Spleen (tissue), 11 donors: ENCODE results near the gene NOTCH1. TPM values are rescaled to one million over a fixed set of nuclear protein-coding genes. Genes with fewer than 3 reads are reported as not detected.

ENCODE experiments used
- DNase-seq: peaks from one replicate; pipeline ENCODE4 v3.0.0-alpha.2; 2020
- H3K27ac ChIP-seq, 8 donors: fragments of 200-600 bp; sonication (generic) in 7 of 8; 1 replicate in 4 of 8; 2 replicates in 4 of 8; pipeline versions ENCODE4 v1.5.0 to v1.8.0; 2016 to 2021; ENCODE audit warnings: inconsistent platforms in 4 of 8, mild to moderate bottlenecking in 4 of 8, moderate library complexity in 1 of 8
- H3K27me3 ChIP-seq, 7 donors: fragments of 200-600 bp; sonication (generic) in 6 of 7; replicated peaks in 1 of 7; 1 replicate in 4 of 7; 2 replicates in 3 of 7; pipeline versions ENCODE4 v1.5.0 to v1.8.0; 2016 to 2021; ENCODE audit warnings: inconsistent platforms in 3 of 7, mild to moderate bottlenecking in 1 of 7
- H3K36me3 ChIP-seq, 6 donors: fragments of 200-600 bp; sonication (generic) in 5 of 6; 1 replicate in 4 of 6; 2 replicates in 2 of 6; pipeline versions ENCODE4 v1.5.0 to v1.8.0; 2016 to 2021; ENCODE audit warnings: inconsistent platforms in 2 of 6
- H3K4me1 ChIP-seq, 6 donors: fragments of 200-600 bp; sonication (generic) in 5 of 6; 1 replicate in 3 of 6; 2 replicates in 3 of 6; pipeline versions ENCODE4 v1.5.0 to v1.8.0; 2016 to 2021; ENCODE audit warnings: inconsistent platforms in 3 of 6
- H3K4me3 ChIP-seq, 8 donors: fragments of 200-600 bp; sonication (generic) in 7 of 8; 1 replicate in 4 of 8; 2 replicates in 4 of 8; pipeline versions ENCODE4 v1.5.0 to v1.8.0; 2016 to 2021; ENCODE audit warnings: inconsistent platforms in 4 of 8, mild to moderate bottlenecking in 4 of 8, moderate library complexity in 2 of 8
- H3K9me3 ChIP-seq, 8 donors: fragments of 200-600 bp; sonication (generic) in 7 of 8; 1 replicate in 4 of 8; 2 replicates in 4 of 8; pipeline versions ENCODE4 v1.5.0 to v1.8.0; 2016 to 2021; ENCODE audit warnings: inconsistent platforms in 4 of 8
- CTCF ChIP-seq, 11 experiments: fragments of 200-600 bp in 7 of 11; fragments of 450-650 bp in 4 of 11; sonication (generic) in 4 of 11; IDR thresholded peaks in 8 of 11; conservative IDR thresholded peaks in 3 of 11; 1 replicate in 7 of 11; 2 replicates in 4 of 11; pipeline versions ENCODE4 v1.4.0 to v1.8.0; 2016 to 2021; ENCODE audit warnings: antibody characterized with exemption in 11 of 11, inconsistent platforms in 4 of 11, mild to moderate bottlenecking in 1 of 11
- POLR2A ChIP-seq, 3 donors: fragments of 450-650 bp; IDR thresholded peaks; one replicate each; pipeline ENCODE4 v1.5.1; 2017; ENCODE audit warnings: antibody characterized with exemption in 3 of 3, mild to moderate bottlenecking in 1 of 3
- POLR2AphosphoS5 ChIP-seq, 3 donors: sonication (generic); formaldehyde crosslinking; IDR thresholded peaks; one replicate each; pipeline ENCODE4 v1.5.1; 2017; ENCODE audit warnings: antibody characterized with exemption in 3 of 3
- WGBS, 5 donors: extraction: QIAGEN DNeasy Blood & Tissue Kit in 3 of 5; methylation state at CpG; one replicate each; pipeline versions ENCODE4 v1.1.5 to v1.1.7; 2013 to 2018; 5-methylcytosine and 5-hydroxymethylcytosine counted together
- intact Hi-C: fragments of 100-400 bp; cut with DNase I; formaldehyde crosslinking; loops from one replicate; pipeline ENCODE4 v1.15.0; 2023; ENCODE audit warnings: low total_unique reads
- polyA plus RNA-seq, 3 donors: library from polyadenylated mRNA; stranded (reverse); fragments of 200-250 nt; gene quantifications; one replicate each; pipeline ENCODE4 v1.2.1, GENCODE V29; 2013
- total RNA-seq, 7 donors: library from RNA; depleted of rRNA in 3 of 7; stranded (reverse); fragments of >200 nt in 3 of 7; fragmentation: NEBNext Ultra II Directional in 4 of 7; extraction: Animal tissue kit (Norgen Biotek cat#: 25700) in 4 of 7; gene quantifications; one replicate each; pipeline versions ENCODE4 v1.1.0 to v1.2.1, GENCODE V29; 2016 to 2021
- donor health status: healthy with polysubstance abuse.
- donor health status: DM: no; HTN: no; CAD: no; lungs with moderate emphysema.
- donor health status: DM: no; HTN: no; CAD: no.
- donor health status: Bipolar disorder and iron deficiency.
- donor health status: healthy.
- donor health status: DM: no; HTN: no; CAD: no.
- donor health status: DM: yes; HTN: yes; CAD: no.

The NOTCH1 gene
- total and polyA plus RNA-seq, 10 donors: 4.9 to 140 (median 93.9) TPM

GRCh38 chr9:136525841-136526499 lies 19.9 kb downstream of the NOTCH1 start:
- Histone ChIP-seq H3K4me3 (no peak overlapping the region), H3K36me3 (peaks cover 0 to 65% (median 22%) of the 10 kb centered on the region in 6 donors), H3K27ac (peak overlapping the region in 5 of 8 donors; percentile 41 to 90 (median 83)), H3K4me1 (peaks cover 52 to 100% (median 90%) of the 10 kb centered on the region in 6 donors), H3K9me3 (no peaks in the 10 kb centered on the region), H3K27me3 (no peaks in the 10 kb centered on the region)
- DNase-seq: no peak
- 53 to 77% (median 72%) methylated on average over 5 to 30 of the region's 30 CpGs for WGBS, 5 donors
- no peak for TF ChIP-seq CTCF (IDR thresholded peaks at IDR 0.05 in 8 of 11, conservative IDR thresholded peaks at IDR 0.05 in 3 of 11)
- no peak for TF ChIP-seq POLR2A (IDR thresholded peaks at IDR 0.05)
- no peak for TF ChIP-seq POLR2AphosphoS5 (IDR thresholded peaks at IDR 0.05)
- intact Hi-C loops: no loop called here

GRCh38 chr9:136525207-136525606 lies 20.6 kb downstream of the NOTCH1 start:
- H3K36me3 ChIP-seq: peaks cover 0 to 65% (median 26%) of the 10 kb centered on the region in 6 donors
- WGBS, 5 donors: 74 to 90% (median 84%) methylated on average over 10 to 21 of the region's 21 CpGs
- peak in 2 of 3 donors; percentile 32 to 37 for TF ChIP-seq POLR2AphosphoS5 (IDR thresholded peaks at IDR 0.05)
- no peak for TF ChIP-seq POLR2A (IDR thresholded peaks at IDR 0.05)
- peak overlapping the region in 6 of 8 donors; percentile 4 to 90 (median 77) for H3K27ac ChIP-seq
- no peak overlapping the region for H3K4me3 ChIP-seq
- no peaks in the 10 kb centered on the region for H3K9me3 ChIP-seq
- DNase-seq: no peak
- H3K27me3 ChIP-seq: no peaks in the 10 kb centered on the region
- H3K4me1 ChIP-seq: peaks cover 45 to 100% (median 86%) of the 10 kb centered on the region in 6 donors
- intact Hi-C loops: no loop called here

- TF ChIP-seq CTCF (IDR thresholded peaks at IDR 0.05 in 8 of 11, conservative IDR thresholded peaks at IDR 0.05 in 3 of 11) (no peak), POLR2AphosphoS5 (IDR thresholded peaks at IDR 0.05) (peak in 1 of 3 donors; percentile 66)
- intact Hi-C loops: no loop called here
- H3K4me1 ChIP-seq: peaks cover 23 to 84% (median 63%) of the 10 kb centered on the region in 6 donors
- peak overlapping the region in 6 of 8 donors; percentile 52 to 90 (median 69) for H3K27ac ChIP-seq
- no peaks in the 10 kb centered on the region for H3K27me3 ChIP-seq
- no peaks in the 10 kb centered on the region for H3K9me3 ChIP-seq
- DNase-seq: no peak
- peaks cover 0 to 91% (median 49%) of the 10 kb centered on the region in 6 donors for H3K36me3 ChIP-seq
- WGBS, 5 donors: 71 to 85% (median 78%) methylated on average over 31 to 59 of the region's 59 CpGs
- H3K4me3 ChIP-seq: peak overlapping the region in 1 of 8 donors; percentile 2
These were observed 23.3 kb downstream of the NOTCH1 start for GRCh38 chr9:136522314-136523237.

GRCh38 chr9:136521537-136521936 lies 24.3 kb downstream of the NOTCH1 start:
- H3K4me3 ChIP-seq: no peak overlapping the region
- H3K9me3 ChIP-seq: no peaks in the 10 kb centered on the region
- DNase-seq: peak; percentile 93
- no peaks in the 10 kb centered on the region for H3K27me3 ChIP-seq
- WGBS, 5 donors: 39 to 64% (median 42%) methylated on average over 9 to 10 of the region's 10 CpGs
- intact Hi-C loops: no loop called here
- no peak for TF ChIP-seq POLR2A (IDR thresholded peaks at IDR 0.05)
- no peak for TF ChIP-seq CTCF (IDR thresholded peaks at IDR 0.05 in 8 of 11, conservative IDR thresholded peaks at IDR 0.05 in 3 of 11)
- peak; percentile 67 to 87 (median 80) for TF ChIP-seq POLR2AphosphoS5 (IDR thresholded peaks at IDR 0.05)
- H3K27ac ChIP-seq: peak overlapping the region in 6 of 8 donors; percentile 43 to 90 (median 67)
- peaks cover 0 to 93% (median 59%) of the 10 kb centered on the region in 6 donors for H3K36me3 ChIP-seq
- peaks cover 17 to 81% (median 53%) of the 10 kb centered on the region in 6 donors for H3K4me1 ChIP-seq
